GM18951 (cell line): ENCODE data around the gene SHPK.

Source experiments
- POLR2A ChIP-seq: IDR thresholded peaks from 4 replicates; pipeline ENCODE4 v1.6.1; 2011; ENCODE audit warnings: mild to moderate bottlenecking; ENCODE audit not compliant: insufficient read length, insufficient read depth; ENCODE audit errors: extremely low read depth
- in situ Hi-C: fragments of 300-500 bp; cut with MboI; formaldehyde crosslinking; loops from one replicate; pipeline ENCODE4 v1.12.0; 2022; ENCODE audit warnings: low sequenced_read_pairs, mixed read lengths, inconsistent platforms; ENCODE audit not compliant: unreplicated experiment

The SHPK gene, protein sequence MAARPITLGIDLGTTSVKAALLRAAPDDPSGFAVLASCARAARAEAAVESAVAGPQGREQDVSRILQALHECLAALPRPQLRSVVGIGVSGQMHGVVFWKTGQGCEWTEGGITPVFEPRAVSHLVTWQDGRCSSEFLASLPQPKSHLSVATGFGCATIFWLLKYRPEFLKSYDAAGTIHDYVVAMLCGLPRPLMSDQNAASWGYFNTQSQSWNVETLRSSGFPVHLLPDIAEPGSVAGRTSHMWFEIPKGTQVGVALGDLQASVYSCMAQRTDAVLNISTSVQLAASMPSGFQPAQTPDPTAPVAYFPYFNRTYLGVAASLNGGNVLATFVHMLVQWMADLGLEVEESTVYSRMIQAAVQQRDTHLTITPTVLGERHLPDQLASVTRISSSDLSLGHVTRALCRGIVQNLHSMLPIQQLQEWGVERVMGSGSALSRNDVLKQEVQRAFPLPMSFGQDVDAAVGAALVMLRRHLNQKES

DNA sequence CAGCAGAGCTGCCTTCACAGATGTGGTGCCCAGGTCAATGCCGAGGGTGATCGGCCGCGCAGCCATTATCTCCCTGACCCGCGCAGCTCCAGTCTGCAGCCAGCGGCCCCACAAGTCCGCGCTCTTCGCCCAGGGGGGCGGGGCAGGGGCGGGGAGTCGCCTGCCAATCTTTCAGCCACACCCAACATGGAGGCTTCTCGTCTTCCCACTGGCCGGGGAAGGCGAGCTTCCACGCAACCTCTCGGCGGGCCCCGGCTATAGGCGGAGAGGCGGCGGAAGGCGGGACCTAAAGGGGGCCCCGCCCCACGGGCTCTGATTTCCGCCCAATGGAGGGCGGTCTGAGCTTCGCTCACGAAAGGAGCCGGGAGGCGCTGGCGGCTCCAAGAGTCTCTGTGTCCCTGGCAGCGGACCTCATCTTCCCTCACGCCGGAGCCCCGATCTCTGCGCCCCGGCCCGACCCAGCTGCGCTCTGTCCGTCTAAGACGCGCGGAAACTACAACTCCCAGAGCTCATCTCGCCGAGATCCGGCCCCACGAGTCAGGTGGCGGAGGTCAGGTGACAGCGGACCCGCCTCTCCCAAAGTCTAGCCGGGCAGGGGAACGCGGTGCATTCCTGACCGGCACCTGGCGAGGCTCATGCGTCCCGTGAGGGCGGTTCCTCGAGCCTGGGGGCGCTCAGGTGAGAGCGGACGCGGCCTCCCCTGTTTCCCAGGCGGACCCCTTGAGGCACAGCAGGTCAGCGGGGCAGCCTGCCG lies at the start of gene SHPK, which contains the start of gene CTNS:
TSS of gene SHPK (minus strand) at position 97 of the 754 bp plus-strand sequence. CDS start at position 66, 31 bp downstream.
TSS of gene CTNS (plus strand) at position 607 of the 754 bp plus-strand sequence. CDS start 3,447 bp downstream, outside the sequence.
- peak; percentile 87 for TF ChIP-seq POLR2A
- in situ Hi-C loops: no loop called here

- in situ Hi-C loops: no loop called here
- TF ChIP-seq POLR2A: no peak
Observed at GRCh38 chr17:3685174-3685573, 49.1 kb upstream of the SHPK start.

DNA sequence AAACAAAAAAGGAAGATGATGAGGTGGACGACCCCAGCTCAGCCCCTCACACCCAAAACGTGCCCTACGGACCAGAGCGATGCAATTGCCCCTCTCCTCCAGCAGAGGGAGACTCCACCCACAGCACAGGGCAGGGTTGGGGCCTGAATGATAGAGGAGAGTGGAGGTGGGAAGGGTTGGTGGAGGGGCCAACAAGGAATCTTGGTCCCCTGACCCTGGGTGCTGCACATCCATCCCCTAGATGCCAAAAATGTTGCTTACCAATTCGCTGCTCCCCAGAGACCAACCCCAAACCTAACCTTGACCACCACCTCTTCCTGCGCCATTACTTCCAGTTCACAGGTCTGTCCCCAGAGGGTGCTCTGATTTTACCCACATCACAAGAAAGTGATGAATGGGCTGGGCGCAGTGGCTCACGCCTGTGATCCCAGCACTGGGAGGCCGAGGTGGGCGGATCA lies 47.0 kb upstream of the SHPK start:
- in situ Hi-C loops: loop anchor here (5.0 kb wide), 1 partner anchor 54 kb away; no protein-coding TSS in a partner anchor
- TF ChIP-seq POLR2A: no peak

- in situ Hi-C loops: loop anchor here (5.0 kb wide), 1 partner anchor 55 kb away; no protein-coding TSS in a partner anchor
- TF ChIP-seq POLR2A: no peak
Observed at GRCh38 chr17:3682033-3682432, 46.0 kb upstream of the SHPK start.

DNA sequence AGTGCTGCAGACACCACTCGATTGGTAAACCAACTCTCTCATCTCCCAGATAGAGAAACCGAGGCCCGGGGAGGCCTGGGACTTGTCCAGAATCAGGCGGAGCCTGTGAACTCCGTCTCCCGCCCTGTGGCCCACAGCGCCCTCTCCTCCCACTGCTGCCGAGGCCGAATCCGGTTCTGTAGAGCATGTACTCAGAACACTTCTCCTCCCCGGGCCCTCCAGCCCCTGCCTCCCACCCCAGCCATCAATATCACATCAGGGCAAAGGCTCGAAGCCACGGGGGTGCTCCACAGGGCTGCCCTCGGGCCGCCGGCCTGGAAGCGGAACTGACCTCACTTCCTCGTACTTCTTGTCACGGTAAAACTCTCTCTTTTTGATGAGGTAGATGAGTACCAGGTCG lies 45.5 kb upstream of the SHPK start:
- in situ Hi-C loops: loop anchor here (5.0 kb wide), 1 partner anchor 56 kb away; no protein-coding TSS in a partner anchor
- no peak for TF ChIP-seq POLR2A

DNA sequence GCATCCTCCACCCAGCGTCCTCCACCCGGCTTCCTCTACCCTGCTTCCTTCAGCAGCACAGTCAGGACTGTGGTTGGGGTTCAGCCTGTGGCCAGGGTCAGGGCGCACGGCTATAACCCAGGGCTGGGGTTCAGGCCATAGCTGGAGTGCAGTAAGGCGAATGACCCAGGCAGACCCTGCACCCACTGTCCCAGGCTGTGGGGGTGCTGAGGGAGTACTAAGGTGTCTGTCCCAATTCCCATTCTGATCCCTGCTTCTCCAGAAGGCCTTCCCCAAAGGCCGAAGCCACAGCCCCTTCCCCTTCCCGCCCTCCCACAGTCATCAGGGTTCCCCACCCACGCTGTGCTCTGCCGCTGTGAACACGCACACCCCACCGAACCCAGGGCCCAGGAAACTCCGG lies 45.0 kb upstream of the SHPK start:
- in situ Hi-C loops: loop anchor here (5.0 kb wide), 1 partner anchor 56 kb away; no protein-coding TSS in a partner anchor
- TF ChIP-seq POLR2A: no peak

DNA sequence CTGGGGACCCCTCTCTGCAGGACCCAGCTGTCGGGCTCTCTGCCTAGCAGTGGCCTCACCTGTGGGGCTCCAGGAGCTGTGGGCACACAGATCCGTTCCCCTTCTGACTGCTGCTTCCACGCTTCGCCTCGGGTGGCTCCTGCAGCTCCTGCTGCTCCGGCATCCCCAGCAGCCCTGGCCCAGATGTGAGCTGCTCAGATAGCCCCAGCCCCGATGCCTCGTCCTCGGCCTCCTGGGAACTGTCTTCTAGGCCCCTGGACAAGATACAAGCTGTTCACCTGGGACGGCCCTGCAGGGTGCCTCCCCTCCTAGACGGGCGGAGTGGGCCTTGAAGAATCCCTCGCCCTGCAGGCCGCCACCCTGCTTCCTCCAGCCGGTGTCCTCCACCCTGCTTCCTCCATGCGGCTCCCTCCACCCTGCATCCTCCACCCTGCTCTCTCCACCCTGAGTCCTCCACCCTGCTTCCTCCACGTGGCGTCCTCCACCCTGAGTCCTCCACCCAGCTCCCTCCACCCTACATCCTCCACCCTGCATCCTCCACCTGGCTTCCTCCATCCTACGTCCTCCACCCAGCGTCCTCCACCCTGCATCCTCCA lies 43.6 kb upstream of the SHPK start:
- TF ChIP-seq POLR2A: no peak
- in situ Hi-C loops: loop anchor here (5.0 kb wide), 1 partner anchor 58 kb away; no protein-coding TSS in a partner anchor

- in situ Hi-C loops: no loop called here
- TF ChIP-seq POLR2A: no peak
Observed at GRCh38 chr17:3678821-3679530, 42.9 kb upstream of the SHPK start.

- in situ Hi-C loops: no loop called here
Observed at GRCh38 chr17:3678095-3678820, 42.2 kb upstream of the SHPK start.

GRCh38 chr17:3675886-3676285 lies 39.8 kb upstream of the SHPK start:
- in situ Hi-C loops: no loop called here

More at GRCh38 chr17:3678095-3678820, 42.2 kb upstream of the SHPK start:
- no peak for TF ChIP-seq POLR2A

DNA sequence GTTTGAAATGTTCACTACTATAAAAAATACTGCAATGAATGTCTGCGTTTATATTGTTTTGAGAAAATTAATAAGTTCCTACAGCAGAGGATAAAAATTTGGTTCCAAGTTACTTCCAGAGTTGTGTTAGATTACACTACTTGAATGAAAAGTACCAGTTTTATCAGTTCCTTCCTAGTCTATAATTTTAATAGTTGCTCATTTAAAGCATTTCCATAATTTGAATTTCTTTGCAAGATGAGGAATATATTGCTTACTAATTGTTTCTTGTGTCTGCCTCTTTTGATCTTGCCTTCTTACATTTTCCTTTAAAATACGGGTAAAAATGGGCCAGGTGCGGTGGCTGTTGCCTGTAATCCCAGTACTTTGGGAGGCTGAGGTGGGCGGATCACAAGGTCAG lies 36.5 kb upstream of the SHPK start:
- in situ Hi-C loops: no loop called here
- no peak for TF ChIP-seq POLR2A

More at GRCh38 chr17:3675886-3676285, 39.8 kb upstream of the SHPK start:
- TF ChIP-seq POLR2A: no peak
